KMS-11 (cell line): ENCODE measurements around the gene MOV10L1.

Source experiments
- H2AFZ ChIP-seq: fragments of 200-600 bp; sonication (generic); 2 replicates; pipeline ENCODE4 v1.6.1; 2016; ENCODE audit warnings: antibody characterized with exemption, mixed run types, low read depth
- H3K27ac ChIP-seq: fragments of 200-600 bp; sonication (generic); 2 replicates; pipeline ENCODE4 v1.6.1; 2016; ENCODE audit warnings: mild to moderate bottlenecking, mixed run types
- H3K27me3 ChIP-seq: fragments of 200-600 bp; sonication (generic); 2 replicates; pipeline ENCODE4 v1.6.1; 2017; ENCODE audit warnings: mild to moderate bottlenecking, low read depth, mixed run types, moderate library complexity; ENCODE audit not compliant: insufficient read depth
- H3K36me3 ChIP-seq: fragments of 200-600 bp; sonication (generic); 2 replicates; pipeline ENCODE4 v1.6.1; 2017; ENCODE audit warnings: mild to moderate bottlenecking, mixed run types; ENCODE audit not compliant: insufficient read depth
- H3K4me1 ChIP-seq: fragments of 200-600 bp; sonication (generic); 2 replicates; pipeline ENCODE4 v1.6.1; 2016; ENCODE audit warnings: mild to moderate bottlenecking, low read depth, mixed run types; ENCODE audit not compliant: poor library complexity, severe bottlenecking
- H3K4me2 ChIP-seq: fragments of 200-600 bp; sonication (generic); 2 replicates; pipeline ENCODE4 v1.7.0; 2016; ENCODE audit warnings: mild to moderate bottlenecking, mixed run types
- H3K4me3 ChIP-seq: fragments of 200-600 bp; sonication (generic); IDR thresholded peaks from 2 replicates; pipeline ENCODE4 v1.6.1; 2017; ENCODE audit warnings: low read depth, low read length, mixed read lengths; ENCODE audit not compliant: insufficient read depth
- H3K79me2 ChIP-seq: fragments of 200-600 bp; sonication (generic); 2 replicates; pipeline ENCODE4 v1.6.1; 2016; ENCODE audit warnings: low read depth, mixed run types; ENCODE audit not compliant: insufficient read depth
- H3K9ac ChIP-seq: fragments of 200-600 bp; sonication (generic); 2 replicates; pipeline ENCODE4 v1.6.1; 2016; ENCODE audit warnings: mild to moderate bottlenecking, mixed run types
- H4K20me1 ChIP-seq: fragments of 200-600 bp; sonication (generic); 2 replicates; pipeline ENCODE4 v1.6.1; 2016; ENCODE audit warnings: mild to moderate bottlenecking, mixed run types; ENCODE audit not compliant: insufficient read depth
- CTCF ChIP-seq: fragments of 200-600 bp; sonication (generic); conservative IDR thresholded peaks from 2 replicates; pipeline ENCODE4 v1.6.1; 2017; ENCODE audit warnings: low read depth, mild to moderate bottlenecking, antibody characterized with exemption, low read length, moderate library complexity, mixed read lengths

MOV10L1 gene

GRCh38 chr22:50169181-50169759 lies 79.5 kb downstream of the MOV10L1 start:
- Histone ChIP-seq H4K20me1 (no peaks in the 10 kb centered on the region), H3K27me3 (no peaks in the 10 kb centered on the region), H3K27ac (no peak overlapping the region), H3K4me2 (no peak overlapping the region; the same call in 1 of the 2 replicates), H3K79me2 (no peaks in the 10 kb centered on the region), H3K9ac (peak overlapping the region; percentile 55; the same call in 1 of the 2 replicates), H3K36me3 (no peaks in the 10 kb centered on the region), H3K4me3 (no peak overlapping the region), H2AFZ (no peak overlapping the region), H3K4me1 (no peaks in the 10 kb centered on the region)
- no peak for TF ChIP-seq CTCF

DNA sequence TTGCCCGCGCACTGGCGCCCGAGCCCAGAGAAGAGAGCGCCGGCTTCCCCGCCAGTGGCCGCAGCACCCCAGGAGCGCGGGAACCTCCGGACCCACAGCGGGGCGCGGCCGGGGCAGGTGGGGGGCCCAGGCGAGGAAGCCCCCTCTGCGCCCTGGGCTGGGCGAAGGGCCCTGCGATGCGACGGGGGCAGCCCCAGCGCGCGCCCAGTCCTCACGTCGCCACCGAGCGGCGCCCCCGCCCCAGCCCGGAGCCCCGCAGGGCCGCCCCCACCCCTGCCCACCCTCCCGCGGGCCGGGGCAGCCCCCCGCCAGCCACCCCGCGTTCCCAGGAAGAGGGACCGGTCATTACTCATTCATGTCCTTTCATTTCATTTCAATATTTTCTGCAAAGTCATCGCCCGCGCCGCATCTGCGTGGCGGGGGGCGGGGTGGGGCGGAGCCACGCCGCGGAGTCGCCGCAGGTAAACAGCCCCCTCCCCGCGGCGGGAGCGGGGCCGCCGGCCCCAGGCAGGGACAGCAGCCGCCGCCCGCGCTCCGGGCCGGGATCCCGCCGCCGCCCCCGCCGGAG lies 80.1 kb downstream of the MOV10L1 start:
- H4K20me1 ChIP-seq = no peaks in the 10 kb centered on the region
- H3K4me1 ChIP-seq = no peaks in the 10 kb centered on the region
- H3K27ac ChIP-seq = no peak overlapping the region
- TF ChIP-seq CTCF = no peak
- H3K4me3 ChIP-seq = no peak overlapping the region
- H3K36me3 ChIP-seq = no peaks in the 10 kb centered on the region
- H2AFZ ChIP-seq = no peak overlapping the region
- no peaks in the 10 kb centered on the region for H3K79me2 ChIP-seq
- H3K4me2 ChIP-seq = no peak overlapping the region
- H3K27me3 ChIP-seq = no peaks in the 10 kb centered on the region
- peak overlapping the region; percentile 55; the same call in 1 of the 2 replicates for H3K9ac ChIP-seq

- Histone ChIP-seq H3K36me3 (no peaks in the 10 kb centered on the region), H3K79me2 (no peaks in the 10 kb centered on the region), H3K4me3 (no peak within 1 kb of the TSS), H2AFZ (no peak within 1 kb of the TSS), H3K27me3 (no peaks in the 10 kb centered on the region), H3K4me2 (no peak within 1 kb of the TSS), H4K20me1 (no peaks in the 10 kb centered on the region), H3K9ac (peak within 1 kb of the TSS; percentile 55; the same call in 1 of the 2 replicates), H3K4me1 (no peaks in the 10 kb centered on the region), H3K27ac (no peak within 1 kb of the TSS)
- TF ChIP-seq CTCF = no peak
Measured at GRCh38 chr22:50170453-50171318, 80.9 kb downstream of the MOV10L1 start, which contains the start of gene PANX2. Gene PANX2 (plus strand): TSS chr22:50170731. CDS start chr22:50170731, 0 bp downstream.

DNA sequence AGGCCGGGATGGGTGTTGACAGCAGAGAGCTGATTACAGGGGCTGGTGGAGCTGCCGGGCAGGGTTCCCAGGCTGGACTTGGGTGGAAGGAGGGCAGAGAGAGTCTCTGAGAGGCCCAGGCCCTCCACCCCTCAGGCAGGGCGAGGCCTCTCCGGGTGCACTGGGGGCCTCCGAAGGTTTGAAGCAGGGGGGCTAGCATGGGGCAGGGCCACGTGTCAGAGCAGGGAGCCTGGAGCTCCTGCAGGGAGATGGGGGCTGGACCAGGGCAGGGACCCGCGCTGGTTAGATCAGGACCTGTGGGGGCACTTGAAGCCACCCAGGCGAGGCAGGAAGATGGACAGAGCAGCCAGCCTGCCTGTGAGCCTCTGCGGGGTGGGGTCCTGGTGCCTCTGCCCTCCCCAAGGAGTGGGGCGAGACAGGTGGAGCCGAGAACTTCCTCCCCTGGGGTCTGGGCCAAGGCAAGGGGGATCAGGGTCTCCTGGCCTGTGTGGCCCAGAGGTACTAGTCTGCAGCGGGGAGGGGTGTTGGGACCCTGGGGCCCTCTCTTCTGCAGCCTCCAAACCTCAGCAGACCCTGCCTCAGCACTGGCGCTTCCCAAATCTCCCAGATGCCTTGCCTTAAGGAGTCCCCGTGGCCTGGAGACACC lies 81.6 kb downstream of the MOV10L1 start:
- no peak for TF ChIP-seq CTCF
- Histone ChIP-seq H3K27me3 (no peaks in the 10 kb centered on the region), H3K4me3 (no peak overlapping the region), H3K36me3 (no peaks in the 10 kb centered on the region), H3K9ac (no peak overlapping the region), H2AFZ (no peak overlapping the region), H3K79me2 (no peaks in the 10 kb centered on the region), H3K4me1 (no peaks in the 10 kb centered on the region), H4K20me1 (no peaks in the 10 kb centered on the region), H3K27ac (no peak overlapping the region), H3K4me2 (no peak overlapping the region)
